ENCODE results near the gene CRISPLD2.
"Not testable (repeated sequence)": the region's sequence is repeated elsewhere in the genome, so short reads cannot be mapped to it uniquely, and the experiment has no call there.

The CRISPLD2 gene

DNA sequence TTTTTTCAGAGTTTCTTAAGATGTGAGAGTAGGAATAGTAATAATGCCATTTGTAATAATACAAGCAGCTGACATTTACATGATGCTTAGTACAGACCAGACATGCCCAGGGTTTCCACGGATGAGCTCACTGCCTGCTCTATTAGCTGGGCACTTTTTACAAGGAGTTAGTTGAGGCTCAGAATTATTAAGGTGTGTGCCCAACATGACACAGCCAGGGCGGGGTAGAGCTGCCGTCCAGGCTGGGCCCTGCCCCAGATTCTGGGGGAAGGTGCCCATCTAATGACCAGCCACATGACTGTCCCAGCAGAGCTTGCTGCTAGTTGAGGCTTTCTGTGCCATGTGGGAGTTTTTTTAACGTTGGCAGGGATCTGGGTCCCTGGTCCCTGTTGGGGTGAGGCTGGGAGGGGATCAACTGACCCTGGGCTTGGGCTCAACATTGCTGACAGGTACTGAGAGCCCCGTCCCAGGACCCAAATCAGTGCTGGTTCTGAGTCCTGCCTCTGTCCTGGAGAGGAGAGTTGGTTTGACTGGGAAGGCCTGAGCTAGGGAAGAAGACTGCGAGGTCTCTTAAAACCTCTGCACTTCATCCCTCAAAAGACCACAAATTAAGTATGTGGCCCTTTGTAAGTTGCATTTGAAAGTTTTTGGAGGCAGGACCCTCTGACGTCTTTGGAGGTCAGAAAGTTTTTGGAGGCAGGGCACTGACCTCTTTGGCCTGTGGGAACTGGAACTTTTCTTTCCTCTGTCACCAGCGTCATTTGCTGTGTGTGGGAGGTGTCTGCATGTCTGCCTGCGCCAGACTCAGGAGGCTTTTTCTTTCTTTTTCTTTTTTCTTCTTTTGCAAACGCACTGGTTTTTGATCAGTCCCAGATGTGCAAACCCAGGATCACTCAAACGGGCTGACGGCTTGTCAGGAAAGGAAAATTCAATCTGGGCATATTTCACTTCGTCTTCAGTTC, 2.2 kb downstream of the CRISPLD2 start:
- DNase-seq (ENCODE audit: low read depth in 2 of 2), result no peak

DNA sequence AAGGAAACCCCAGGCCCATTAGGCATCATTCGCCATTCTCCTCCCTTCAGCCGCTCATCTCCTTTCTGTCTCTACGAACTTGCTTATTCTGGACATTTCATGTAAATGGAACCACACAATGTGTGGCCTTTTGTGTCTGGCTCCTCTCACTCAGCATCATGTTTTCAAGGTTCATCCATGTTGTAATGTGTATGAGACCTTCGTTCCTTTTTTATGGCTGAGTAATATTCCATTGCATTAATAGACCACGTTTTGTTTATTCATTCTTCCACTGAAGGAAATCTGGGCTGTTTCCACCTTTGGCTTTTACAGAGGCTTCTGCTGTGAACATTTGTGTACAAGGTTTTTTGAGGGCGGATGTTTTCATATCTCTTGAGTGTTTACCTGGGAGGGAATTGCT, 3.2 kb downstream of the CRISPLD2 start:
- DNase-seq (ENCODE audit: low read depth in 2 of 2), result no peak

DNA sequence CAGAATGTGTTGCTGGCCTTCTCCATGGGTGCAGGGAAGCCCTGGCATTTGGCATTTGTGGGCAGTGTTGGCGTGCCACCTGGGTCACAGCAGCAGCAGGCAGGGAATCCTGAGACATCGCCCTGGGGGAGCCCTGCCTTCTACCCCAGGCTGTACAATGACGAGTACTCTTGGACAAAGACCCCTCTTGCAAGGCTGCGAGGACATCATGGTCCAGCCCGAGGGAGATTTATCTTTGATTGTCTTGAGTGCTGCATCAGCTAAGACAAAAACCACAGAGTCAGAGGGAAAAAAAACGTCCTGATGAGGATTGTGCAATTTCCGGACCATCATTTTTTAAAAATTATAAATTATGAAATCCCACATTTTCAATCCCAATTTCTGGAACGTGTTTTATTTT, 3.7 kb downstream of the CRISPLD2 start:
- no peak for DNase-seq (ENCODE audit: low read depth in 2 of 2)

DNA sequence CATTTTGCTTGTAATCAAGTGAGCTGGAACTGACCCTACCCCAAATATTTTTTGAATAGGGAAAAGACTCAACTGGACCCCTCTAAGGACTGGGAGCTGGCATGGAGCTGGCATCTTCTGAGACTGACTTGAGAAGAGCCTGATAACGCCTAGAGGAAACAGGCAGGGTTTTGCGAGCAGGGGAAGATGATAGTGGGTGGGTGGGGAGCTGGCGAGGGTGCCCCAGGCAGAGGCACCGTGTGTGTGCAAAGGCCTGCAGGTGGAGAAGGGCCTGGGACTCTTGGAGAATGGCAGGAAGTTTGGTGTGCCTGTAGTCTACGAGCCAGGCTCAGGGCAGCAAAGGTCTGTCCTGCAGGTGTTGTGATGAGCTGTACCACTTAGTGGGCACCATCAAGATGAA, 4.1 kb downstream of the CRISPLD2 start:
- no peak for DNase-seq (ENCODE audit: low read depth in 2 of 2)

DNA sequence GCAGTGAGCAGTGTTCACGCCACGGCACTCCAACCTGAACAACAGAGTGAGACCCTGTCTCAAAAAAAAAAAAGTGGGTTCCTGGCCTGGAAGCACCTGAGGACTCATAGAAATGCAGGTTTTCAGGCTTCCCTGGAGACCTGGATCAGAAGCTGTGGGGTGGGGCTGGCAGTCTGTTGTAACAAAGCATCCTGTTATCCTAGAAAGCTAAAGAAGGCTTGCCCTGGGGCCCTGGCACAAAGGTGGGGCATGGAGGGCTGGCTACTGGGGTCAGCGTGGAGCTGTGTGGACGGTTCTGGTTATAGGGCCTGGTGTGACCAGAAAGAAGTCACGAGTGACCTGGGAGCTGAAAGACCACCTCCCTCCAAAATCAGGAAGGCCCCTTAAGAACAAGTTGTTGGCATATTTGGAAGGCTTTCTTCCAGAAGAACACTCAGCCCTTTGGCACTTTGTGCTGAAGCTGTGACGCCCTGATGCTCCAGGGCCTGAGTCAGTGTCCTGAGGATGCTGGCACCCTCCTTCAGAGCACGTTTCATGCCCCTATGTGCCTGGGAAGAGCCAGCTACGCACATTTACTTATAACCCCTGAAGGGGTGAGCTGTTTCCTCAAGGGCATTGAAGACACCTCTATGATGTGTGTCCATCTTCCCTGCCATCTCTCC, 6.2 kb downstream of the CRISPLD2 start:
- DNase-seq (ENCODE audit: low read depth in 2 of 2), result no peak

DNA sequence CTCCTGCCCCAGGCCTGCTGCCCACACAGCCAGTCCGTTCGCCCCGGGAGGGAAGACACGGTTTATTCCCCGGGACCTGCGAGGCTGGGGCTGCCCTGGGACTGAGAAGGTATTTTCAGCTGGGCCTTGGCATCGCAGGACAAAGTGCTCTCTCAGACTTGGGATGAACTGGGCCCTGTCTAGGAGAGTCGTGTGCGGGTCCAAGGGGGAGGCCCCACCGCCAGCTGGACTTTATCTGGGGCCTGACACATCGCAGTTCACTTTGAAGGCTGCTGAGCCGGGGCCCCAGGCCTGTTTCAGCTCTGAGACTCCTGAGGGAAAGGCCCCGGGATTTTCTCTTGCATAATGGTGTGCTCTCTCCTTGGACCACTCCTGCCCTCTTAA, 6.8 kb downstream of the CRISPLD2 start:
- no peak for DNase-seq (ENCODE audit: low read depth in 2 of 2)

DNA sequence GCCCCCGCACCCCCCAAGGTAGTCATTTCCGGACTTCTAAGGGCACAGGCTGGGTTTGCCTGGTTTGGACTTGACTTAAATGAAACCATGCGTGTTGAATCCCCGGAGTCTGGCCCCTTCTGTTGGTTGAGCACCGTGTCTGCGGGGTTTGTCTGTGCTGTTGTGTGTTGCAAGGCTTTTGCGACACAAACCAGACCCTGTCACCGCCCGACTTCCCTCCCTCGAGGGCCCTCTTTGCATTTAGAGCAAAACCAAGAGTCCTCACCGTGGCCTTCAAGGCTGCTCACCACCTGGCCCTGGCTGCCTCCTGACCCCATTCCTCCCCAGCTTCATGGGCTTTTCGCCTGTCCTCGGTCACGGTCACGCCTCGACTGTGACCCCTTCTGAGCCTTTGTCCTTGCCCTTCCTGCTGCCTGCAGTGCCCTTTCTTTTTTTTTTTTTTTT, 7.4 kb downstream of the CRISPLD2 start:
- no peak for DNase-seq (ENCODE audit: low read depth in 2 of 2)

DNA sequence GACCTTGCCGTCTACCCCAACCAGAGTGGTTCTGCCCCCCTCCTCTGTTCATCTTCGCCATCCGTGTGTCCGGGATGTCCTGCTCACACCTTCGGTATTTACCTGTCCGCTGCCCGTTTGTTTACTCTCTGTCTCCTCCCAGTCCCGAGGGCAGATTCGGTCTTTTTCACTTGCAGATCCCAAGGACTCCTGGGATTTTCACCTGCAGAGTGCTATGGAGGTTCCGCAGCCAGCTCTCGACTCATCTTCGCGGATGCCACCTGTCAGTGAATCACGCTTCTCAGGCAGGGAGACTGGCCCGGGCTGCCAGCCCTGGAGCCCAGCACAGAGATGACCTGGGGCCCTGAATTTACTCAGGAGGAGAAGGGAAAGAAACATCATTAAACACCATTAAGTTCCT, 8.1 kb downstream of the CRISPLD2 start:
- no peak for DNase-seq (ENCODE audit: low read depth in 2 of 2)

DNA sequence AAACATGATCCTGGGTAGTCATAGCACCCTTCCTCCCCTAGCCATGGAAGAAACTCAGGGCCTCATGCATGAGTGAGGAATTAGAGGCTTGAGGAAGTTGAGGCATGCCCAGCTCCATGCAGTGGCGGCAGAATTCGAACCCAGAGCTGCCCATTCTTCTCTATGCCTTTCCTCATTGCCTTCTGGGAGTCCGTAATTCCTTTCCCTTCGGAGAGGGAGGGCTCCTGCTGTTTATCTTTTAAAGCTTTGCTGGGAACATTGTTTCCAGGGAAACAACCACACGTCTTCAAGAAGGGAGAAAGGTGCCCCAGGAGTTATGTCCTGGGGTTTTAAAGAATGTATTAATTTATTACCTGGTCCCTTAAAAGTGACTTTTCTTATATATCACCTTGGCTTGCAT, 8.5 kb downstream of the CRISPLD2 start:
- DNase-seq (ENCODE audit: low read depth in 2 of 2), result no peak

DNA sequence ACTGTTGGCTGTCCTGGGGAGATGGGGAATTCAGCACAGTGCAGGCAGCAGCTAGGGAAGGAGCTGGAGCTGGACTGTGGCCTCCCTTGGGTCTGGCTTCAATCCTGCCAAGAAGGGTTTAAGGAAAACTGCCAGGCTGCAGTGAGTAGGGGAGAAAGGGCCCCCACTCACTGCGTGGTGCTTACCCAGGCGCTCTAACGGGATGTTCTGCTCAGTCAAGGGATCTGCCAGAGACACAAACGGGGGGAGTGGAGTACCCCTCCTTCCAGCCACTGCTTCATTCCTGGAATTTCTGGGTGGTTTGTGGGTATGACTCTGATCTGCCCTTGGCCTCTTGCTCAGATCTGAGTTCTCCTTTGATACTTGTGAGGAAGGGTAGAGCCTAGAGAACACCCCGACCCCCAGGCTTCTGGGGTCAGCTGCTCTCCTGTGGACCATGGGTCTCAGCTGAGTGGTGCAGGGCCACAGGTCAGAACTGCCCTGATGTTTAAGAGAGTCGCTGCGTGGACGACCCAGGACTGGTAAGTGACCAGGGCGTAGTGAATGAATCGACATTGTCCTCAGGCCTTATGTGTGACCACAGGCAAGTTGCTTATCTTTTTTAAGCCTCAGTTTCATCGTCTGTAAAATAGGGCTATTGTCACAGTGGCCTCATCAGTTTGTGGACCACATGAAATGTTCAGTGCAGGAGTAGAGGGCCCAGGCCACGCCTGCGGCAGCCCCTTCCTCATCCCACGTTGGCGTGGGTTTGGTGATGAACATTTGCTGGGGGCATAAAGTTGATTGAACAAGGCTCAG, 9.6 kb downstream of the CRISPLD2 start:
- DNase-seq (ENCODE audit: low read depth in 2 of 2), result no peak

DNA sequence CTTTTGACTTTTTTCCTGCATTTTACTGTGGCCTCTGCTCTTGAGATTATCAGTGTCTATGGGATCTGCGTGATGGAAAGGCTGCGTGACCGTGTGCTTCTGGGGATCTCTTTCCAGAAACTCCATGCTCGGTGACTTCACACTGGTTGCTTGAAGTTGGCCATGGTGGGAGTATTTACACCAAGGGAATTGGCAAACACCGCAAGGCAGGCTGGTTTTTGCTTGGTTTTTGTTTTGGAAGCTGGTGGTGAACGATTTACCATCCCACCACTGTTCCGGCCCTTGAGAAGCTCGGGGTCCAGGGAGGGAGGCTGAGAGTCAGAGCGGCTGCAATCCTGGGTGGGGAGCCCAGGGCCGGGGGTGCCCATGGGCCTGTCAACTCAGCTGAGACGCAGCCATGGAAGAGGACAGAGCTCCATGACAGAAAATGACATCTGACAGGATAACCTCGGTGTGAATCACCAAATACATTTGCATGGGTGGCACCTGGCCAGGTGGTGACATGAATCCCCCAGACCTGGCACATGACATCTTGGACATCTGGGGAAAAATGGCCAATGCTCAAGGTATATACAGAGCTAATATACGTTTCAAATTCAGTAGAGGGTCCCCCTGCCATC, 11.1 kb downstream of the CRISPLD2 start:
- DNase-seq (ENCODE audit: low read depth in 2 of 2), result no peak

DNA sequence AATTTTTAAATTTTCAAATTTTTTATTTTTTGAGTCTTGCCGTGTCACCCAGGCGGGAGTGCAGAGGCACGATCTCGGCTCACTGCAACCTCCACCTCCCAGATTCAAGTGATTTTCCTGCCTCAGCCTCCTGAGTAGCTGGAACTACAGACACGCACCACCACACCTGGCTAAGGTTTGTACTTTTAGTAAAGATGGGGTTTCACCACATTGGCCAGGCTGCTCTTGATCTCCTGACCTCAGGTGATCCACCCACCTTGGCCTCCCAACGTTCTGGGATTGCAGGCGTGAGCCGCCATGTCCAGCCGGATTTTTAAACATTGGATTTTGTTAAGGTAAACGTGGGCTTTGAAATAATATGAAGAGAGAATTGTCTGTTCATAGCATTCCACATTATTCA, 11.9 kb downstream of the CRISPLD2 start:
- DNase-seq (ENCODE audit: low read depth in 2 of 2), result not testable (repeated sequence)

DNA sequence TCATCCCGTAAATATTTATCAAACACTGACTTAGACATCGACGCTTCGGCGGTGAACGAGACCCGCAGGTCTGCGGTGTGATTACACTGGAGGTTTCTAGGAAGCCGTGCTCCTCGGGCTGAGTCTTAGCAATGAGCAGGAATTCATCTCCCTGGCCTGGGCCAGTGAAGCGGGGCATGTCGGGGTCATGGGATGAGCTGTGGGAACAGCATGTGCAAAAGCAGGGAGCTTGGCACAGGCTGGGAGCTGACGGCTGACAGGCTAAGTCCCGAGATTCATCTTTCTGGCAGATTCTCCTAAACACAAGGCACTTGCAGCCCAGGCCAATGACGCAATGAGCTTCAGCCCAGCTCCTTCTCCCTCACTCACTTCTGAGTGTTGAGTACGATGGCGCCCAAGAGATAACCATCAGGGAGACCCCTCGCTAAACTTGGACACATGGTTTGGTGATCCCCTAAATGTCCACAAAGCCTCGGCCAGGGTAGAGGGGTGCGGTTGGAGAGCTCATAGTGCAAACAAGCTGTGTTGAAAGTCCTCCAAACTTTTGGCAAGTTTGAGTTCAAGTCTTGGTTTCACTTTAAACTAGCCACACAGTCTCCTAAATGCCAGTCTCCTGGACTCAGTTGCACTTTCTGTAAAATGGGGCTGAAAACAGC, 12.8 kb downstream of the CRISPLD2 start:
- DNase-seq (ENCODE audit: low read depth in 2 of 2), result no peak

DNA sequence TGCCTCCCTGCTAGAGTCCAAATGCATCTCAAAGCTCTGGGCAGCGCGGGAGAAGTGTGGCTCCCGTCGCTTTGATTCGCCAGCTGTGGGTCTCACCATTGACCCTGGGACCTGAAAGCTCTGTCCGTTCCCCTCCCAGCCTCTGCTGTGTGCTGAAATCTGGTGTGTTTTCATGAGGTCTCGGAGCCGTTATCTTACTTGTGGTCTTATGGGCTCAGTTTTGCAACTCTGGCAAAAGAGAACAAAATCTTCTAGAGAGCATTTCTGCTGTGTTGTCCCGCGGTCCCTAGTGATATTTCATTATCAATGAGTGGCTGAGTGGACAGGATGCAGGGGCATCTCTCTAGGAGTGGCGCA, 13.3 kb downstream of the CRISPLD2 start:
- no peak for DNase-seq (ENCODE audit: low read depth in 2 of 2)

DNA sequence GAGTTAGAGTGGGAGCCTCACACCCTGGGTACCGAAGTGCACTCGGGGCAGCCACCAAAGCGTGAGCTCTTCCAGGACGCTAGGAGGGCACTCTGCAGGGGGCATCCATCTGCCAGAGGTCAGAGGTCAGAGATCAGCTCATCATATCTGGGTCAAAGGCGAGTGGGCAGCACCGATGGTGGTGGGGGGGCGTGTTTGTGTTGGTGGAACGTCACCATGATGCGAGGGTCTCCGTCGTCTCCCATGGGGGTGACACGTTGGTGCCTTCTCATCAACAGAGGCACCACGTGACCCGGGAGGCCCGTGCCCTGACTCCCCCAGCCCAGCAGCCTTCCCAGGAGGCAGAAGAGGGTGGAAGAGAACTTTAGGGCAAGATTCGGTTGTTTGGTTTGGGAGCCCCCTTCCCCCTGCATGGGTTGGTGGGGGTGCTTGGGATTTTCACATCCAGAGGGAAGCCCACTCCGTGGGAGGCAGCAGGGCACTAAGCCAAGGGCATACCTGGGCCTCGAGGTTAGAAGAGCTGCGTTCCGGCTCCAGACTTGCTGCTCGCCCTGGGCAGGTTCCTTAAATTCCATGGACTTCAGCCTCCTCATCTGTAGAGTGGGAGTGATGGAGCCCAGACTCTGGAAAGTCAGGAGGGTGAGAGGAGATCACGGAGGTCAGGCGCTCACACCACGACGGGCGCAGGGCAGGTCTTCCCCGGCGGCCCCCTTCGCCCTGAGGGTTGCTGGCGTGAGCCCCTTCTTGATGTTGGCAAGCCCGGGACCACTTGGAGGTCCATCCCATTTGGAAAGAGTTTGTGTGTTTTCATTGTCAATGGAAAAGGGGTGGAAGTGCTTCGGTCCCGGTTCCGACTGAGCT, 14.0 kb downstream of the CRISPLD2 start:
- DNase-seq (ENCODE audit: low read depth in 2 of 2), result no peak

DNA sequence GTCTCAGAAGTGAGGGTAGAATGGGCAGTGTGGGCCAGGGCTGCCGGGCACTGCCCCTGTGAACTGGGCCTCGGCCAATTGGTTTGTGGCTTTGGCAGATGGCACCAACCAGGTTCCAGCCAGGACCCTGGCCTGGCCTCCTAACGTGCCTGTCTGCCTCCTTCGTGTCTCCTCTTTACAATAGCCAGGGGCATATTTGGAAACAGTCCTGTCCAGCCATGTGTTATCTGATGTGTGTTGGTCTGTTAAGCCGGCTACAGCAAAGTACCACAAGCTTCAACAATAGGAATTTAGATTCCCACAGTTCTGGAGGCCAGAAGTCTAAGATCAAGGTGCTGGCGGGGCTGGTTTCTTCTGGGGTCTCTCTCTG, 14.6 kb downstream of the CRISPLD2 start:
- DNase-seq (ENCODE audit: low read depth in 2 of 2), result no peak

DNA sequence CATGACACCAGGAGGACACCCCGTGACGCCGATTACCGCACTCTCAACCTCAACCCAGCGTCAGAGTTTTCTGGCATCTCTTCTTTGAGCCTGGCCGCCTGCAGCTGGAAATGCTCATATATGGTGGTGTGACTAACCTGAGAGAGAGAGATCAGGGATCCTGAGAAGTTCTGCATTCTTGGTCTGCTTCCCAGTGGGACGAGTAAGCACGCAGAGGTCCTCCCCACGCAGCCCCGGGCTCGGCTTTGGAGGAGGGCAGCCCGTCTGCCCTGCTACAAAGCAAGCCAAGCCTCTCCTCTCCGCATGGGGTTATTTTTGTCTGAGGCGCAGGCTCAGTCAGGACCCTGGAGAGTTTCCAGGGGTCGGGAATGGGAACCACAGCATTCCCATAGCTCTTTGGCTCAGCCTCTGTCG, 16.5 kb downstream of the CRISPLD2 start:
- no peak for DNase-seq (ENCODE audit: low read depth in 2 of 2)

DNA sequence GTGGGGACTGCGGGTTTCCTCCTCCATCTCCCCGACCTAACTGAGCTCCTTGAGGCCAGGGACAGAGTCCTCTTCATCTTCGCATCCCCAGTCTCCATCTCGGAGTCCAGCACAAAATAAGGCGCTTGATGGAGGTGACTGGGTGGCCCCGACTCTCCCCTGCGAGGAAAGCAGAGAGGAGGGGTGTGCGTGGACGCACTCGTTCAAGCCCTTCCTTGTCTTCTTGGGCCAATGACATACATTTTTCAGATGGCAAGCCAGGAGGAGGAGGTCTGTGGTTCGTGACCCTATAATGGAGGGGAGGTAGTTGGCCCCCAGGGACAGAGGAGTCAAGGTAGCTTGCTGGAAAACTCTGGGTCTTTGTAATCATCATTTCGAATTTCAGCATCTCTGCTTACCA, 17.2 kb downstream of the CRISPLD2 start:
- no peak for DNase-seq (ENCODE audit: low read depth in 2 of 2)

DNA sequence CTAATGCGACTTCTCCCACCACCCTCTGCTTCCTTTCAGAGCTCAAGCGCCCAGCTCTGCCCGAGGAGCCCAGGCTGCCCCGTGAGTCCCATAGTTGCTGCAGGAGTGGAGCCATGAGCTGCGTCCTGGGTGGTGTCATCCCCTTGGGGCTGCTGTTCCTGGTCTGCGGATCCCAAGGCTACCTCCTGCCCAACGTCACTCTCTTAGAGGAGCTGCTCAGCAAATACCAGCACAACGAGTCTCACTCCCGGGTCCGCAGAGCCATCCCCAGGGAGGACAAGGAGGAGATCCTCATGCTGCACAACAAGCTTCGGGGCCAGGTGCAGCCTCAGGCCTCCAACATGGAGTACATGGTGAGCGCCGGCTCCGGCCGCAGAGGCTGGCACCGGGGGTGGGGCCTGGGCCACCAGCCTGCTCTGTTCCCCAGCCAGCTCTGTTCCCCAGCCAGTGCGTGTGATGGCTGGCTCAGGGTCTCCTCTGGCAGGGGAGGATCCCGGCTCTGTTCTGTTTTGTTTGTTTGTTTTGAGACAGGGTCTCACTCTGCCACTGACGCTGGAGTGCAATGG, 18.7 kb downstream of the CRISPLD2 start:
- DNase-seq (ENCODE audit: low read depth in 2 of 2), result no peak

DNA sequence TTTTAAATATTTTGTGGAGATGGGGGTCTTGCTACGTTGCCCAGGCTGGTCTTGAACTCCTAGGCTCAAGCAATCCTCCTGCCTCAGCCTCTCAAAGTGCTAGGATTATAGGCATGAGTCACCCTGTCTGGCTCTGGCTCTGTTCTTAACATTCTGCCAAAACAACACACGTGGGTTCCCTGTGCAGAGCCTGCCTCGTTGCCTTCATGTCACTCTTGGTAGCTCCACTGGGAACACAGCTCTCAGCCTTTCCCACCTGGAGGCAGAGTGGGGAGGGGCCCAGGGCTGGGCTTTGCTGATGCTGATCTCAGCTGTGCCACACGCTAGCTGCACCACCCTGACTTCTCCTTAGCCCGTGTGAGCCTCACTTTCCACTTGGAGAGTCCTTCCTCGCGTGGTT, 19.3 kb downstream of the CRISPLD2 start:
- DNase-seq (ENCODE audit: low read depth in 2 of 2), result no peak

Measured in stimulated activated CD4-positive, alpha-beta T cell treated with anti-CD3 and anti-CD28 coated beads, Interleukin-15, amount 100 ng/mL, for 48 hours (primary cell).